ENCODE measurements around the gene XRCC6.
A peak's percentile ranks its signal among the peaks of the same experiment; 100 is the strongest.
"Not testable (repeated sequence)": the region's sequence is repeated elsewhere in the genome, so short reads cannot be mapped to it uniquely, and the experiment has no call there.

Gene XRCC6

GRCh38 chr22:41612603-41613306 is 8.3 kb upstream of the XRCC6 start:
- no peak overlapping the region for H3K27ac Mint-ChIP-seq (ENCODE audit: low read depth)
- no peaks in the 10 kb centered on the region for H3K9me3 Mint-ChIP-seq
- no peak for ATAC-seq (replicated peaks; ENCODE audit: extremely low read depth, poor library complexity, severe bottlenecking)
- no peak for DNase-seq (ENCODE audit: low spot score in 2 of 2)
- no peak overlapping the region for H3K4me3 Mint-ChIP-seq
- H3K36me3 Mint-ChIP-seq (ENCODE audit: insufficient read depth): peaks cover 6% of the 10 kb centered on the region
- no peaks in the 10 kb centered on the region for H3K4me1 Mint-ChIP-seq
- no peaks in the 10 kb centered on the region for H3K27me3 Mint-ChIP-seq

- ATAC-seq (replicated peaks; ENCODE audit: extremely low read depth, poor library complexity, severe bottlenecking) (no peak), DNase-seq (ENCODE audit: low spot score in 2 of 2) (no peak)
- H3K4me3 Mint-ChIP-seq: no peak overlapping the region
- no peaks in the 10 kb centered on the region for H3K27me3 Mint-ChIP-seq
- peaks cover 2% of the 10 kb centered on the region for H3K4me1 Mint-ChIP-seq
- no peaks in the 10 kb centered on the region for H3K9me3 Mint-ChIP-seq
- H3K27ac Mint-ChIP-seq (ENCODE audit: low read depth): no peak overlapping the region
- H3K36me3 Mint-ChIP-seq (ENCODE audit: insufficient read depth): peaks cover 6% of the 10 kb centered on the region
These were observed 7.6 kb upstream of the XRCC6 start for GRCh38 chr22:41613456-41613855.

GRCh38 chr22:41619979-41620588 is 1.0 kb upstream of the XRCC6 start:
- Mint-ChIP-seq H3K36me3 (ENCODE audit: insufficient read depth) (peaks cover 40% of the 10 kb centered on the region), H3K4me1 (peaks cover 32% of the 10 kb centered on the region), H3K27me3 (no peaks in the 10 kb centered on the region), H3K27ac (ENCODE audit: low read depth) (peak overlapping the region; percentile 97), H3K9me3 (no peaks in the 10 kb centered on the region), H3K4me3 (peak overlapping the region; percentile 96)
- no peak for DNase-seq (ENCODE audit: low spot score in 2 of 2)
- ATAC-seq (replicated peaks; ENCODE audit: extremely low read depth, poor library complexity, severe bottlenecking): peak; percentile 30

GRCh38 chr22:41620589-41621098 is 451 bp upstream of the XRCC6 start, which contains the start of gene DESI1:
Gene DESI1, minus strand, starts transcription at chr22:41621043. Its CDS starts 204 bp downstream, at chr22:41620839.
- no peak for DNase-seq (ENCODE audit: low spot score in 2 of 2)

DNA sequence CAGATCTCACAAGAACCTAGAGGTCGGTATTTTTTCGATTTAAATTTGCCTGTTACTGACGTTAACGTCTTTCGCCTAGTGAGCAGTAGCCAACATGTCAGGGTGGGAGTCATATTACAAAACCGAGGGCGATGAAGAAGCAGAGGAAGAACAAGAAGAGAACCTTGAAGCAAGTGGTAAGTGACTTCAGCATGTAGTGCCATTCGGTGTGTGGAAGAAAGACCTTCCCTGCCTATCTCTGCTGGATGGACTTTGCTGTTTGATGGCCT is 750 bp downstream of the XRCC6 start:
- DNase-seq (ENCODE audit: low spot score in 2 of 2) (no peak), ATAC-seq (replicated peaks; ENCODE audit: extremely low read depth, poor library complexity, severe bottlenecking) (no peak)

More at GRCh38 chr22:41620589-41621098, 451 bp upstream of the XRCC6 start, which contains the start of gene DESI1:
- Mint-ChIP-seq H3K27me3 (no peaks in the 10 kb centered on the region), H3K9me3 (no peaks in the 10 kb centered on the region), H3K4me3 (peak within 1 kb of the TSS; percentile 96), H3K36me3 (ENCODE audit: insufficient read depth) (peaks cover 45% of the 10 kb centered on the region), H3K4me1 (peaks cover 32% of the 10 kb centered on the region), H3K27ac (ENCODE audit: low read depth) (peak within 1 kb of the TSS; percentile 97)
- ATAC-seq (replicated peaks; ENCODE audit: extremely low read depth, poor library complexity, severe bottlenecking): peak; percentile 79

GRCh38 chr22:41625577-41625976 is 4.5 kb downstream of the XRCC6 start:
- Mint-ChIP-seq H3K4me1 (peaks cover 35% of the 10 kb centered on the region), H3K4me3 (no peak overlapping the region), H3K27me3 (no peaks in the 10 kb centered on the region), H3K27ac (ENCODE audit: low read depth) (no peak overlapping the region), H3K36me3 (ENCODE audit: insufficient read depth) (peaks cover 86% of the 10 kb centered on the region), H3K9me3 (no peaks in the 10 kb centered on the region)
- DNase-seq (ENCODE audit: low spot score in 2 of 2) (no peak), ATAC-seq (replicated peaks; ENCODE audit: extremely low read depth, poor library complexity, severe bottlenecking) (no peak)

More for the DNA sequence above, 750 bp downstream of the XRCC6 start:
- Mint-ChIP-seq H3K27me3 (no peaks in the 10 kb centered on the region), H3K27ac (ENCODE audit: low read depth) (peak overlapping the region; percentile 97), H3K4me1 (peaks cover 34% of the 10 kb centered on the region), H3K4me3 (peak overlapping the region; percentile 96), H3K36me3 (ENCODE audit: insufficient read depth) (peaks cover 51% of the 10 kb centered on the region), H3K9me3 (no peaks in the 10 kb centered on the region)

DNA sequence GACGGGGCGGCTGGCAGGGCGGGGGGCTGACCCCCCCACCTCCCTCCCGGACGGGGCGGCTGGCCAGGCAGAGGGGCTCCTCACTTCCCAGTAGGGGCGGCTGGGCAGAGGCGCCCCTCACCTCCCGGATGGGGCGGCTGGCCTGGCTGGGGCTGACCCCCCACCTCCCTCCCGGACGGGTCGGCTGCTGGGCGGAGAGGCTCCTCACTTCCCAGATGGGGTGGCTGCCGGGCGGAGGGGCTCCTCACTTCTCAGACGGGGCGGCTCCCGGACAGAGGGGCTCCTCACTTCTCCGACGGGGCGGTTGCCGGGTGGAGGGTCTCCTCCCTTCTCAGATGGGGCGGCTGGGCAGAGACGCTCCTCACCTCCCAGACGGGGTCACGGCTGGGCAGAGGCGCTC is 10.0 kb downstream of the XRCC6 start:
- H3K36me3 Mint-ChIP-seq (ENCODE audit: insufficient read depth): peaks cover 80% of the 10 kb centered on the region
- peaks cover 30% of the 10 kb centered on the region for H3K4me1 Mint-ChIP-seq

GRCh38 chr22:41631615-41632014 is 10.5 kb downstream of the XRCC6 start:
- not testable (repeated sequence) for ATAC-seq (replicated peaks; ENCODE audit: extremely low read depth, poor library complexity, severe bottlenecking); H3K9me3 Mint-ChIP-seq; H3K4me3 Mint-ChIP-seq; H3K27ac Mint-ChIP-seq (ENCODE audit: low read depth); H3K27me3 Mint-ChIP-seq; DNase-seq (ENCODE audit: low spot score in 2 of 2)
- Mint-ChIP-seq H3K36me3 (ENCODE audit: insufficient read depth) (peaks cover 79% of the 10 kb centered on the region), H3K4me1 (peaks cover 30% of the 10 kb centered on the region)

More for the DNA sequence above, 10.0 kb downstream of the XRCC6 start:
- not testable (repeated sequence) for H3K27me3 Mint-ChIP-seq; DNase-seq (ENCODE audit: low spot score in 2 of 2); H3K4me3 Mint-ChIP-seq; H3K9me3 Mint-ChIP-seq; ATAC-seq (replicated peaks; ENCODE audit: extremely low read depth, poor library complexity, severe bottlenecking); H3K27ac Mint-ChIP-seq (ENCODE audit: low read depth)

- not testable (repeated sequence) for DNase-seq (ENCODE audit: low spot score in 2 of 2); H3K27ac Mint-ChIP-seq (ENCODE audit: low read depth); H3K4me1 Mint-ChIP-seq; ATAC-seq (replicated peaks; ENCODE audit: extremely low read depth, poor library complexity, severe bottlenecking); H3K4me3 Mint-ChIP-seq; H3K9me3 Mint-ChIP-seq; H3K27me3 Mint-ChIP-seq
- peaks cover 73% of the 10 kb centered on the region for H3K36me3 Mint-ChIP-seq (ENCODE audit: insufficient read depth)
These were observed 13.5 kb downstream of the XRCC6 start for GRCh38 chr22:41634610-41635009.

GRCh38 chr22:41636467-41636866 is 15.4 kb downstream of the XRCC6 start:
- peaks cover 7% of the 10 kb centered on the region for H3K4me1 Mint-ChIP-seq
- H3K27ac Mint-ChIP-seq (ENCODE audit: low read depth): no peak overlapping the region
- no peak overlapping the region for H3K4me3 Mint-ChIP-seq
- no peak for ATAC-seq (replicated peaks; ENCODE audit: extremely low read depth, poor library complexity, severe bottlenecking)
- H3K9me3 Mint-ChIP-seq: no peaks in the 10 kb centered on the region
- H3K27me3 Mint-ChIP-seq: no peaks in the 10 kb centered on the region
- DNase-seq (ENCODE audit: low spot score in 2 of 2): no peak
- peaks cover 71% of the 10 kb centered on the region for H3K36me3 Mint-ChIP-seq (ENCODE audit: insufficient read depth)

DNA sequence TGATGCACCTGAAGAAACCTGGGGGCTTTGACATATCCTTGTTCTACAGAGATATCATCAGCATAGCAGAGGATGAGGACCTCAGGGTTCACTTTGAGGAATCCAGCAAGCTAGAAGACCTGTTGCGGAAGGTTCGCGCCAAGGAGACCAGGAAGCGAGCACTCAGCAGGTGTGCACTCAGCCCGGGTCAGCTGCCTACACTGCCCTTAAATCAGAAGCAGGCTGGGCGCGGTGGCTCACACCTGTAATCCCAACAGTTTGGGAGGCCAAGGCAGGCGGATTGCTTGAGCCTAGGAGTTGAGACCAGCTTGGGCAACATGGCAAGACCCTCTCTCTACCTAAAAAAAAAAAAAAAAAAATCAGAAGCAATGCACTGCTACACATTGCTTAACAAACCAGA is 16.5 kb downstream of the XRCC6 start:
- not testable (repeated sequence) for H3K4me3 Mint-ChIP-seq; DNase-seq (ENCODE audit: low spot score in 2 of 2); H3K27me3 Mint-ChIP-seq; H3K27ac Mint-ChIP-seq (ENCODE audit: low read depth); ATAC-seq (replicated peaks; ENCODE audit: extremely low read depth, poor library complexity, severe bottlenecking); H3K9me3 Mint-ChIP-seq
- Mint-ChIP-seq H3K36me3 (ENCODE audit: insufficient read depth) (peaks cover 70% of the 10 kb centered on the region), H3K4me1 (peaks cover 14% of the 10 kb centered on the region)

DNA sequence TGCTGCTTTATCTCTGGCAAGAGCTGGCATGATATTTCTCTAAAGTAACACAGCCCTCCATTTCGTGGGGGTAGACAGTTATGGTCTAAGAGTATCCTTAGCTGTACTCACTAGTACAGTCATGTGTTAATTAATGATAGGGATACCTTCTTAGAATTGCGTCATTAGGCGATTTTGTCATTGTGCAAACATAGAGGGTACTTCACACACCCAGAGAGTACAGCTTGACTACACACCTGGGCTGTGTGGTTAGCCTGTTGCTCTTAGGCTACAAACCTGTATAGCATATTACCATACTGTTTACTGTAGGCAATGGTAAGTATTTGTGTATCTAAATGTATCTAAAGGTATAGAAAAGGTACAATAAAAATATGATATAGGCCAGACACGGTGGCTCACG is 17.0 kb downstream of the XRCC6 start:
- Mint-ChIP-seq H3K9me3 (no peaks in the 10 kb centered on the region), H3K27me3 (no peaks in the 10 kb centered on the region), H3K27ac (ENCODE audit: low read depth) (no peak overlapping the region), H3K4me1 (peaks cover 14% of the 10 kb centered on the region), H3K36me3 (ENCODE audit: insufficient read depth) (peaks cover 74% of the 10 kb centered on the region), H3K4me3 (no peak overlapping the region)
- ATAC-seq (replicated peaks; ENCODE audit: extremely low read depth, poor library complexity, severe bottlenecking) (no peak), DNase-seq (ENCODE audit: low spot score in 2 of 2) (no peak)

DNA sequence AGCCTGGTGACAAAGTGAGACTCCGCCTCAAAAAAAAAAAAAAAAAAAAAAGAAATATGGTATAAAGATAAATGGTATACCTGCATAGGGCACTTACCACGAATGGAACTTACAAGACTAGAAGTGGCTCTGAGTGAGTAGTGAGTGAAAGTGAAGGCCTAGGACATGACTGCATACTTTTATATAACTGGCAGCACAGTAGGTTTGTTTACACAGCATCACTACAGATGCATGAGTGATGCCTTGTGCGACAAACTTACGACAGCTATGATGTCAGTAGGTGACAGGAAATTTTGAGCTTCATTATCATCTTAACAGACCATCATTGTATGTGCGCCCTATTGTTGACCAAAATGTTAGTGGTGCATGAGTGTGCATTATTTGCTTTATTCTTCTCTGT is 17.7 kb downstream of the XRCC6 start:
- Mint-ChIP-seq H3K27ac (ENCODE audit: low read depth) (no peak overlapping the region), H3K36me3 (ENCODE audit: insufficient read depth) (peaks cover 74% of the 10 kb centered on the region)
- ATAC-seq (replicated peaks; ENCODE audit: extremely low read depth, poor library complexity, severe bottlenecking): no peak

More for the DNA sequence above, 17.7 kb downstream of the XRCC6 start:
- DNase-seq (ENCODE audit: low spot score in 2 of 2): no peak
- Mint-ChIP-seq H3K9me3 (no peaks in the 10 kb centered on the region), H3K4me3 (no peak overlapping the region), H3K27me3 (no peaks in the 10 kb centered on the region), H3K4me1 (peaks cover 14% of the 10 kb centered on the region)

All from central memory CD8-positive, alpha-beta T cell (primary cell).